GM18498 (cell line): Measurements from ENCODE around the gene PCDHGA1.

Experiments
- ATAC-seq: cut with Tn5 transposase; IDR thresholded peaks from one replicate; pipeline ENCODE4 v1.9.1; 2021; ENCODE audit warnings: mild to moderate bottlenecking, moderate library complexity; ENCODE audit not compliant: unreplicated experiment

PCDHGA1 gene

DNA sequence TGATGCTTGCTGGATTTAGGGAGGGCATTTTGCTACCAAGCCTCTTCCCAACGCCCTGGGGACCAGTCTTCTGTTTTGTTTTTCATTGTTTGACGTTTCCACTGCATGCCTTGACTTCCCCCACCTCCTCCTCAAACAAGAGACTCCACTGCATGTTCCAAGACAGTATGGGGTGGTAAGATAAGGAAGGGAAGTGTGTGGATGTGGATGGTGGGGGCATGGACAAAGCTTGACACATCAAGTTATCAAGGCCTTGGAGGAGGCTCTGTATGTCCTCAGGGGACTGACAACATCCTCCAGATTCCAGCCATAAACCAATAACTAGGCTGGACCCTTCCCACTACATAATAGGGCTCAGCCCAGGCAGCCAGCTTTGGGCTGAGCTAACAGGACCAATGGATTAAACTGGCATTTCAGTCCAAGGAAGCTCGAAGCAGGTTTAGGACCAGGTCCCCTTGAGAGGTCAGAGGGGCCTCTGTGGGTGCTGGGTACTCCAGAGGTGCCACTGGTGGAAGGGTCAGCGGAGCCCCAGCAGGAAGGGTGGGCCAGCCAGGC is 181.5 kb downstream of the PCDHGA1 start:
- ATAC-seq, result no peak

- ATAC-seq, result peak; percentile 17
Observed at GRCh38 chr5:141512390-141512910, 182.1 kb downstream of the PCDHGA1 start.

DNA sequence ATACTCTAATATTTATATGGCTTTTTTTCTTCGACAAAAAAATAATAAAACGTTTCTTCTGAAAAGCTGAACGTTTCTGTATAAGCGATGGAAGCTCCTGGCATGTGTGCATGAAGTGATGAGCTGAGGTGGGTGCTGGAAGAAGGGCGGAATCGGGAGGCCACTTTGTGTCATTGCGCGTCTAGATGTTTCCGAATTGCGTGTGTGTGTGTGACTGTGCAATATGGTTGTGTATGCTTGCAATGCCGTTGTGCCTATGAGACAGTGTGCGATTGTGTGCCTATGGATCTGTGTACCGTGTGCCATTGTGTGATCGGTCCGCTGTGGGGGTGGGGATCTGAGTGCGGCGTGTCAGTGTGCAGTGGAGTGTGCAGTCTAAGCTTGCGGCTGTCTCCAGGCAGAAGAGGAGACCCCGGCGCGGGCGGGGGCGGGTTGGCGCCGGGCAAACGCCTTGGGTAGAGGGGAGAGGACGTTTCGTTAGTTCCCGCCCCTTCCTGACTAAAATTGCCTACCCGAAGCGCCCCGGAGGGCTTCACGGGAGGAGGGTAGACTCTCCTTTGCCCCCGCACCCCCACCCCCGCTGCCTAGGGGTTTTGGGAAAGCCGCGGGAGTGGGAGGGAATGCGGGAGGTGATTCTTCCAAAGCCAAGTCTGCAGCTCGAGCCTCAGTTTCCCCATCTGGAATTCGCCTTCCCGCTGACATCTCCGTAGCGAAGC is 182.8 kb downstream of the PCDHGA1 start:
- ATAC-seq, result no peak

- peak; percentile 43 for ATAC-seq
Observed at GRCh38 chr5:141513627-141514329, 183.5 kb downstream of the PCDHGA1 start.

GRCh38 chr5:141514330-141515133 is 184.2 kb downstream of the PCDHGA1 start:
- ATAC-seq, result peak; percentile 21

DNA sequence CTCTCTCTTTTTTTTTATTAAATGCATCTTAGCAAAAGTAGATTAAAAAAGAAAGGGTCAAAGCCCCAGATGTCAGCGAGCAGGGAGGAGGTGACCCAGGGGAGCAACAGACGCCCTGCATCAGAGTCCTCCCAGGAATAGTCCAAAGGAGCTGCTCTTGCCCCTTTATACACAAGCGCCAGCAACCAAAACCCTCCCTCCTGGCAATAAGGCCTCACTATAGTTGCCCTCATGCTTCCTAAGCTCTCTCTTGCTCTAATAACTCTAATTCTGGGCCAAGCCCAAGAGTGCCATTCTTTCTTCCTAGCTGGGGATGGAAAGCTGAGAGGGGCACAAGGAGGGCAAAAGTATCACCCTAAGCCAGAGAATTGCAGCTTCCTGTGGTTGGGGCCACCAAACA is 184.8 kb downstream of the PCDHGA1 start:
- ATAC-seq, result no peak

- no peak for ATAC-seq
Observed at GRCh38 chr5:141515946-141516671, 185.8 kb downstream of the PCDHGA1 start.

DNA sequence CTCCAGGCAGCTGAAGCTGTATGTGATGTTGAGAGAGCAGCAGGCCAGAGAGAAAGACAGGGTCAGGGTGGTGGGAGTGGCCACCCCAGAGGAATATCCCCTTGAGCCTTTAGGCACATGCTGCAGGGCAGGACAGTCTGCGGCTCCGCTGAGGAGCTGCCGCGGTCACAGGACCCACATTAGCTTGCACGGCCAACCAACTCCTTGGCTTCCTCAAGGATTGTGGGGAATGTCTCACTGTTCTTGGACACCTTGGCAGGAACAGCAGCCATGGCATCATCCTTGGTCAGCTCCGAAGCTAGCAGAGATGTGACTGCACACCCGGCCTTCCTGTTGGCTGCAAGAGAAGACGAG is 186.3 kb downstream of the PCDHGA1 start:
- ATAC-seq, result no peak

- ATAC-seq, result no peak
Observed at GRCh38 chr5:141517312-141517711, 187.0 kb downstream of the PCDHGA1 start.

GRCh38 chr5:141517880-141518617 is 187.7 kb downstream of the PCDHGA1 start:
- ATAC-seq, result no peak

DNA sequence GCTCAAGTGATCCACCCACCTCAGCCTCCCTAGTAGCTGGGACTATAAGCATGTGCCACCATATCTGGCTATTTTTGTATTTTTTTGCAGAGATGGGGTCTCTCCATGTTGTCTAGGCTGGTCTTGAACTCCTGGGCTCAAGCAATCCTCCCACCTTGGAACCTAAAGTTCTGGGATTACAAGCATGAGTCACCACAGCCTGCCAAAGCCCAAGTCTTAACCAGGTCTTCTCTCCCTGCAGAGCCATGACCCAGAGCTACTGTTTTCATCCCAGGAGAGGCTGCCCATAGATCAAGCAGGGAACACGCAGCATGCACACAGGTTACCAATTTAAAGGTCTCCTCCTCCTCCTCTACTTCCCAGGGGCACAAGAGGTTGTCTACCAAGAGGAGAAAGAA is 188.3 kb downstream of the PCDHGA1 start:
- no peak for ATAC-seq

DNA sequence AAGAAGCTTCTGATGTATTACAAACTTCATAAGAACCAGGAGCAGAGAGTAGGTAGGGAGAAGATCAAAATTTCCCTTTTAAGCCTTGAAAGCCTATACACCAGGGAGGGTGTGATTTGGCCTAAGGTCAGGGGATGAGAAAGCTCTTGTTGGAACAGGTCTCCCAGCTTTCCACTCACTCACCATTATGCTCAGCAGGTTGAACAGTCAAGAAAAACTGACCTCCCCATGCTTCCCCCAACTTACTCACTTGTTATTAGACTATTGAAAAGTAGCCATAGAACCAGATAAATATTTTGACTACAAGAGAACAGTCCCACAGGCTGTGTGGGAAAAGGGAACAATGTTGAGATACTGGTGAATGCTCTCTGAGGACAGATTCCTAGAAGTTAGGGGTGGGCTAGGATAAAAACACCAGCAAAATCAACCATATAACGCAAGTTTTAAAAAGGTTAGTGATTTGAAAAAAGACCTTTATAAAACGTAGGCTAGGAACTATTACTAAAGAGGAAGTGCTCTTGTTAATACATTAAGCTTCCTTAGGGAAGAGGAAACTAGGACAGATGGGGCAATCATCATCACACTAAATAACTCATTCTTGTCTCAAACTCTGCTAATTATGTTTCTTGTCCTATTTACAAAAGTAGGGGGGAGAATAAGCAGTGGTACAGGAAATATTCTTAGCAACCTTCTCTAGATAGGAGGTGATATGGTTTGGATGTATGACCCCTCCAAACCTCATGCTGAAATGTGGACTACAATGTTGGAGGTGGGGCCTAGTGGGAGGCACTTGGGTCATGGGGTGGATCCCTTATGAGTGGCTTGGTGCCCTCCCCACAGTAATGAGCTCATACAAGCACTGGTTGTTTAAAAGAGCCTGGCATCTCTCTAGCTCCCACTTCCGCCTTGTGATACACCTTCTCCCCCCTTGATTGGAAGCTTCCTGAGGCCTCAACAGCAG is 189.6 kb downstream of the PCDHGA1 start:
- ATAC-seq, result no peak

DNA sequence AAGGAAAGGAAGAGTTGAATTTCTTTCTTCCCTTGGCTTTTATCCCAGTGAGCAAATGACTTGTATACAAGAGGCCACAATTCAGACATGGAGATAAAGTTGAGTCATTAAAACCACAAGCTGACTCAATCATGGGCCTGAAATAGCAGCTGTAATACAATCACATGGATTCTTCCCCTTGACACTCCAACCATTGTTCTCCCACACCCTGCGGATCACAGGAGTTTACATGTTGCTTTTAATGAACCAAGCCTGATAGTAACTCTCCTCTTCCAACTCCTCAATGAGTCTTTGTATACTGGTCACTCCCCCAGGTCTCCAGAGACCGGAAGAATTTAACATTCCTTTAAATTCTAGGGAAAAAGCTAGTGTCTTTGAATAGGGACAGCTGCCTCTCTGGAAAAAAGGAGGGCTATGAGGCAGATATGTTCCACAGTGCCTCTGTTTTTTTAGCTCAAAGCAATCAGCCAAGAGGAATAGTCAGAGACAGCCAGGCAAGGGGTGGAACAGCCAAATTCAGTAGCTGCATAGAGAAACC is 191.0 kb downstream of the PCDHGA1 start:
- ATAC-seq, result no peak

GRCh38 chr5:141522301-141522700 is 192.0 kb downstream of the PCDHGA1 start:
- no peak for ATAC-seq

GRCh38 chr5:141523991-141524390 is 193.7 kb downstream of the PCDHGA1 start:
- ATAC-seq, result no peak

GRCh38 chr5:141524604-141525597 is 194.6 kb downstream of the PCDHGA1 start:
- ATAC-seq, result peak; percentile 73

DNA sequence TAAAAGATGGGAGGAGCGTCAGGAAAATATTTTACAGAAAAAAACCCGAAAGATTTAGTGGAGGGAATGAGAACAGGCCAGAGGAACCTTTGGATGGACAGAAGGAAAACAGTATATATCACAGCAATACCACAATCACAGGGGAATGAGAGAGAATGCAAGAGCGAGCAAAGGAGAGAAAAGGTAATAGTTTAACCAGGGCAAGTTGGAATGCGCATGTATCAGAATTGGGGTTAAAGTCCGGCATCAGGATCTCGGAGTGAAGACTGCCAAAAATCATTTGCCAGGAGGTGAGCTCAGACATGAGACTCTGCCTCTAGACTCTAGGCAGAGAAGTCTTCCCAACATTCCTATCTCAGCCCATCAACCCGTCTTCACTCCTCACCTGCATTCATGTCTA is 195.3 kb downstream of the PCDHGA1 start:
- ATAC-seq, result no peak
